T-cell (primary cell): ENCODE results near the gene SNIP1. TPM values are rescaled to one million over a fixed set of nuclear protein-coding genes. Genes with fewer than 3 reads are reported as not detected.
"Not testable (repeated sequence)": the region's sequence is repeated elsewhere in the genome, so short reads cannot be mapped to it uniquely, and the experiment has no call there.

Experiments
- ATAC-seq, 4 experiments: fragments of 200-7000 bp in 3 of 4; fragments of 150-1000 bp in 1 of 4; cut with Tn5 transposase; replicated peaks in 1 of 4; 1 replicate in 3 of 4; 2 replicates in 1 of 4; pipeline ENCODE4 v1.10.0; 2021; ENCODE audit warnings: moderate library complexity in 3 of 4, mild to moderate bottlenecking in 2 of 4, moderate number of reproducible peaks in 1 of 4
- CTCF ChIA-PET, 2 donors: fragments of 300-600 bp; sonication (Branson Sonifier 250); formaldehyde crosslinking; loops; one replicate each; lab custom pipeline; 2022; ENCODE audit warnings: antibody characterized with exemption in 2 of 2; lab: Charles Lee
- POLR2A ChIA-PET, 2 donors: fragments of 300-600 bp; sonication (Branson Sonifier 250); formaldehyde crosslinking; loops; one replicate each; lab custom pipeline; 2022; ENCODE audit warnings: antibody characterized with exemption in 2 of 2; lab: Charles Lee
- DNase-seq, 35 experiments: peaks; one replicate each; pipeline versions ENCODE4 v3.0.0 to v3.0.0-alpha.2; 2013 to 2023
- H3K27ac ChIP-seq: one replicate; pipeline ENCODE4 v1.5.1; 2013; ENCODE audit warnings: low read length
- H3K27me3 ChIP-seq, 2 experiments: replicated peaks in 1 of 2; 1 replicate in 1 of 2; 2 replicates in 1 of 2; pipeline versions ENCODE4 v1.6.1 to v1.7.0; 2013; ENCODE audit warnings: low read length in 1 of 2, mixed read lengths in 1 of 2; ENCODE audit not compliant: control insufficient read depth in 2 of 2, insufficient read depth in 2 of 2; ENCODE audit errors: extremely low read depth in 1 of 2
- H3K36me3 ChIP-seq, 2 donors: 1 replicate in 1 of 2; 2 replicates in 1 of 2; pipeline versions ENCODE4 v1.6.1 to v1.7.0; 2013; ENCODE audit warnings: low read length in 1 of 2; ENCODE audit not compliant: control insufficient read depth in 2 of 2, insufficient read depth in 1 of 2; ENCODE audit errors: extremely low read depth in 1 of 2
- H3K4me1 ChIP-seq, 2 experiments: 1 replicate in 1 of 2; 2 replicates in 1 of 2; pipeline versions ENCODE4 v1.6.1 to v1.7.0; 2013; ENCODE audit warnings: low read length in 2 of 2, mixed read lengths in 1 of 2; ENCODE audit not compliant: insufficient read depth in 2 of 2, control insufficient read depth in 1 of 2; ENCODE audit errors: extremely low read depth in 1 of 2
- H3K4me3 ChIP-seq, 2 donors: 1 replicate in 1 of 2; 2 replicates in 1 of 2; pipeline versions ENCODE4 v1.5.1 to v1.7.0; 2013; ENCODE audit warnings: mild to moderate bottlenecking in 2 of 2, low read length in 1 of 2, moderate library complexity in 1 of 2; ENCODE audit not compliant: control insufficient read depth in 1 of 2; ENCODE audit errors: extremely low read depth in 1 of 2
- H3K9me3 ChIP-seq: 2 replicates; pipeline ENCODE4 v1.7.0; 2013
- H3K27ac Mint-ChIP-seq, 2 donors: one replicate each; pipeline ENCODE4 v1.8.0; 2020 to 2021; ENCODE audit warnings: mild to moderate bottlenecking in 2 of 2, mixed read lengths in 2 of 2
- H3K27me3 Mint-ChIP-seq, 2 donors: one replicate each; pipeline ENCODE4 v1.8.0; 2021 to 2022; ENCODE audit warnings: mixed read lengths in 2 of 2
- H3K36me3 Mint-ChIP-seq: one replicate; pipeline ENCODE4 v1.8.0; 2021; ENCODE audit warnings: mixed read lengths
- H3K4me1 Mint-ChIP-seq, 3 donors: one replicate each; pipeline ENCODE4 v1.8.0; 2020 to 2022; ENCODE audit warnings: mixed read lengths in 3 of 3, mild to moderate bottlenecking in 1 of 3
- H3K4me3 Mint-ChIP-seq, 3 donors: one replicate each; pipeline ENCODE4 v1.8.0; 2020 to 2022; ENCODE audit warnings: mild to moderate bottlenecking in 3 of 3, mixed read lengths in 3 of 3, moderate library complexity in 3 of 3
- H3K9me3 Mint-ChIP-seq, 3 donors: one replicate each; pipeline ENCODE4 v1.8.0; 2020 to 2022; ENCODE audit warnings: mixed read lengths in 3 of 3
- WGBS: methylation state at CpG from one replicate; pipeline ENCODE4 v1.1.5; 2013; ENCODE audit warnings: missing lambda C conversion rate; ENCODE audit not compliant: insufficient coverage; 5-methylcytosine and 5-hydroxymethylcytosine counted together
- total RNA-seq, 35 experiments: library from RNA in 6 of 35; stranded (reverse) in 6 of 35; fragments of 120-200 nt in 1 of 35; gene quantifications; one replicate each; pipeline versions ENCODE4 v1.2.1 to v1.2.4 and lab custom pipeline; 2013 to 2026

SNIP1 gene
- total RNA-seq, 5 donors from 2014 or later (not counting 1 experiment from before 2014, with no cell fraction given) = 32.5 to 48.0 (median 39.9) TPM

GRCh38 chr1:37518241-37518640 is 35.9 kb downstream of the SNIP1 start:
- not testable (repeated sequence) for H3K4me3 Mint-ChIP-seq
- 100% methylated on average over 5 of the region's 31 CpGs for WGBS

GRCh38 chr1:37517569-37517968 is 36.5 kb downstream of the SNIP1 start:
- CTCF ChIA-PET = no interaction called here
- Histone ChIP-seq H3K36me3 (no peaks in the 10 kb centered on the region), H3K27me3 (no peaks in the 10 kb centered on the region), H3K27ac (no peak overlapping the region), H3K9me3 (no peaks in the 10 kb centered on the region), H3K4me3 (no peak overlapping the region), H3K4me1 (peaks cover 8 to 24% of the 10 kb centered on the region in 2 experiments)
- Mint-ChIP-seq H3K4me1 (peaks cover 36 to 42% (median 36%) of the 10 kb centered on the region in 3 donors), H3K36me3 (peaks cover 4% of the 10 kb centered on the region), H3K4me3 (no peak overlapping the region), H3K27me3 (no peaks in the 10 kb centered on the region), H3K27ac (no peak overlapping the region), H3K9me3 (no peaks in the 10 kb centered on the region)
- ATAC-seq (no peak), DNase-seq (no peak)
- WGBS = 100% methylated on average over 1 of the region's 1 CpG
- POLR2A ChIA-PET = no interaction called here

More at GRCh38 chr1:37518241-37518640, 35.9 kb downstream of the SNIP1 start:
- H3K4me3 ChIP-seq, DNase-seq, H3K9me3 ChIP-seq, H3K9me3 Mint-ChIP-seq, CTCF ChIA-PET, H3K27me3 Mint-ChIP-seq, H3K27ac Mint-ChIP-seq, H3K27ac ChIP-seq, H3K36me3 Mint-ChIP-seq, H3K27me3 ChIP-seq, ATAC-seq, H3K36me3 ChIP-seq: not testable (repeated sequence)
- H3K4me1 ChIP-seq = peaks cover 6 to 22% of the 10 kb centered on the region in 2 experiments
- POLR2A ChIA-PET = interaction anchor here in 1 of 2 donors (0.6 kb wide), 1 partner anchor 290 kb away, joined by 6 read pairs; the partner anchor contains the start of gene YRDC
- peaks cover 29 to 35% (median 30%) of the 10 kb centered on the region in 3 donors for H3K4me1 Mint-ChIP-seq

GRCh38 chr1:37515185-37516034 is 38.7 kb downstream of the SNIP1 start:
- peaks cover 13% of the 10 kb centered on the region for H3K36me3 Mint-ChIP-seq
- Histone ChIP-seq H3K4me1 (peaks cover 14 to 24% of the 10 kb centered on the region in 2 experiments), H3K27ac (peak overlapping the region; percentile 89), H3K4me3 (peak overlapping the region; percentile 85 to 88), H3K36me3 (peaks cover 0 to 11% of the 10 kb centered on the region in 2 donors), H3K9me3 (no peaks in the 10 kb centered on the region), H3K27me3 (no peaks in the 10 kb centered on the region)
- CTCF ChIA-PET = interaction anchor here in 1 of 2 donors (0.5 to 1.4 kb wide), 9 partner anchors 22 to 1321 kb away, joined by 3 to 13 read pairs (median 4); partner anchors contain the start of gene UTP11
- 65% methylated on average over 5 of the region's 18 CpGs for WGBS
- peaks cover 49 to 53% (median 50%) of the 10 kb centered on the region in 3 donors for H3K4me1 Mint-ChIP-seq
- ATAC-seq (no peak), DNase-seq (no peak)
- H3K9me3 Mint-ChIP-seq = no peaks in the 10 kb centered on the region
- POLR2A ChIA-PET = interaction anchor here (0.6 to 1.0 kb wide), 6 partner anchors 37 to 72 kb away, joined by 3 to 11 read pairs (median 3); no protein-coding TSS in a partner anchor
- peak overlapping the region; percentile 89 to 96 (median 94) for H3K4me3 Mint-ChIP-seq
- H3K27me3 Mint-ChIP-seq = no peaks in the 10 kb centered on the region
- peak overlapping the region; percentile 98 to 99 for H3K27ac Mint-ChIP-seq

- under 1% methylated on average over 99 of the region's 100 CpGs for WGBS
- ATAC-seq (peak; percentile 94 to 97 (median 96)), DNase-seq (peak; percentile 65 to 92 (median 79))
- Mint-ChIP-seq H3K9me3 (no peaks in the 10 kb centered on the region), H3K4me1 (peaks cover 46 to 49% (median 47%) of the 10 kb centered on the region in 3 donors), H3K4me3 (peak within 1 kb of the TSS; percentile 89 to 96 (median 94)), H3K27ac (peak within 1 kb of the TSS; percentile 98 to 99), H3K27me3 (no peaks in the 10 kb centered on the region), H3K36me3 (peaks cover 13% of the 10 kb centered on the region)
- ChIA-PET POLR2A (interaction anchor here (0.6 to 1.0 kb wide), 7 partner anchors 17 to 1518 kb away, joined by 3 to 4 read pairs (median 3); partner anchors contain the start of gene SNIP1 (in 1 of the 2)), CTCF (interaction anchor here (0.5 to 1.4 kb wide), 14 partner anchors 10 to 938 kb away, joined by 3 to 13 read pairs (median 4); partner anchors contain the start of gene UTP11 (in 1 of the 2))
- H3K9me3 ChIP-seq = no peaks in the 10 kb centered on the region
- H3K27me3 ChIP-seq = no peaks in the 10 kb centered on the region
- H3K4me1 ChIP-seq = peaks cover 14 to 17% of the 10 kb centered on the region in 2 experiments
- peaks cover 0 to 11% of the 10 kb centered on the region in 2 donors for H3K36me3 ChIP-seq
- H3K27ac ChIP-seq = peak within 1 kb of the TSS; percentile 89
- peak within 1 kb of the TSS; percentile 85 to 88 for H3K4me3 ChIP-seq
Observed at GRCh38 chr1:37514350-37515184, 39.5 kb downstream of the SNIP1 start, which contains the start of gene MEAF6. Gene MEAF6 (minus strand): TSS chr1:37514766. CDS start chr1:37514746, 20 bp downstream.

GRCh38 chr1:37513795-37514349 is 40.2 kb downstream of the SNIP1 start:
- H3K36me3 Mint-ChIP-seq = peaks cover 19% of the 10 kb centered on the region
- H3K27me3 ChIP-seq = no peaks in the 10 kb centered on the region
- peaks cover 0 to 18% of the 10 kb centered on the region in 2 donors for H3K36me3 ChIP-seq
- ATAC-seq (peak; percentile 1 to 6 (median 2)), DNase-seq (peak in 20 of 35 experiments; percentile 1 to 53 (median 10))
- peaks cover 45 to 48% (median 45%) of the 10 kb centered on the region in 3 donors for H3K4me1 Mint-ChIP-seq
- peak overlapping the region; percentile 85 to 88 for H3K4me3 ChIP-seq
- WGBS = 2% methylated on average over 19 of the region's 26 CpGs
- H3K4me3 Mint-ChIP-seq = peak overlapping the region; percentile 89 to 94 (median 94)
- no peaks in the 10 kb centered on the region for H3K9me3 ChIP-seq
- no peak overlapping the region for H3K27ac ChIP-seq
- H3K27me3 Mint-ChIP-seq = no peaks in the 10 kb centered on the region
- peaks cover 14 to 17% of the 10 kb centered on the region in 2 experiments for H3K4me1 ChIP-seq
- peak overlapping the region; percentile 88 for H3K27ac Mint-ChIP-seq
- no peaks in the 10 kb centered on the region for H3K9me3 Mint-ChIP-seq
- ChIA-PET CTCF (interaction anchor here (0.5 to 1.4 kb wide), 9 partner anchors 10 to 321 kb away, joined by 3 to 13 read pairs (median 6); a partner anchor contains a TSS), POLR2A (interaction anchor here (0.6 to 1.0 kb wide), 3 partner anchors 40 to 1518 kb away, joined by 4 to 7 read pairs (median 4); partner anchors contain the start of gene SNIP1 (in 1 of the 2))
